ENCODE results near the gene FRG1.
"Not testable (repeated sequence)": the region's sequence is repeated elsewhere in the genome, so short reads cannot be mapped to it uniquely, and the experiment has no call there.

Gene FRG1

GRCh38 chr4:189941005-189941450 lies 356 bp downstream of the FRG1 start:
- no peak; the same call in 2 of the 3 replicates for ATAC-seq
- TF ChIP-seq SNAI2 (CRISPR knock-in tag; IDR thresholded peaks at IDR 0.05), result no peak
- TF ChIP-seq PATZ1 (CRISPR knock-in tag; IDR thresholded peaks at IDR 0.05; ENCODE audit: borderline replicate concordance), result no peak
- no peak for TF ChIP-seq TCF4 (CRISPR knock-in tag; IDR thresholded peaks at IDR 0.05; ENCODE audit: borderline replicate concordance)
- TF ChIP-seq TOX (CRISPR knock-in tag; IDR thresholded peaks at IDR 0.05; ENCODE audit: borderline replicate concordance), result no peak
- no peak for TF ChIP-seq ESRRG (CRISPR knock-in tag; IDR thresholded peaks at IDR 0.05)
- no peak for TF ChIP-seq CSDC2 (CRISPR knock-in tag; IDR thresholded peaks at IDR 0.05)
- TF ChIP-seq OSR1 (CRISPR knock-in tag; IDR thresholded peaks at IDR 0.05), result no peak
- no peak for TF ChIP-seq ZNF70 (CRISPR knock-in tag; IDR thresholded peaks at IDR 0.05)
- no peak for TF ChIP-seq CSRNP3 (CRISPR knock-in tag; IDR thresholded peaks at IDR 0.05)
- no peak for TF ChIP-seq ZFP3 (CRISPR knock-in tag; IDR thresholded peaks at IDR 0.05)
- TF ChIP-seq ZNF565 (CRISPR knock-in tag; conservative IDR thresholded peaks at IDR 0.05; ENCODE audit: low read depth), result no peak
- TF ChIP-seq ISL1 (CRISPR knock-in tag; IDR thresholded peaks at IDR 0.05), result no peak
- no peak for TF ChIP-seq PPARA (CRISPR knock-in tag; IDR thresholded peaks at IDR 0.05; ENCODE audit: borderline replicate concordance)
- no peak for TF ChIP-seq ARNTL (CRISPR knock-in tag; IDR thresholded peaks at IDR 0.05; ENCODE audit: borderline replicate concordance, low read depth)
- no peak for TF ChIP-seq ZNF8 (CRISPR knock-in tag; IDR thresholded peaks at IDR 0.05)
- no peak for TF ChIP-seq GLIS3 (CRISPR knock-in tag; IDR thresholded peaks at IDR 0.05)
- TF ChIP-seq CREB5 (CRISPR knock-in tag; IDR thresholded peaks at IDR 0.05; ENCODE audit: low read depth), result no peak
- no peak for TF ChIP-seq ZFP30 (CRISPR knock-in tag; IDR thresholded peaks at IDR 0.05)

GRCh38 chr4:189942412-189942811 lies 1.7 kb downstream of the FRG1 start:
- ATAC-seq, result not testable (repeated sequence)

- not testable (repeated sequence) for ATAC-seq
Measured at GRCh38 chr4:189944077-189944476, 3.4 kb downstream of the FRG1 start.

- ATAC-seq, result not testable (repeated sequence)
Measured at GRCh38 chr4:189946906-189947305, 6.2 kb downstream of the FRG1 start.

GRCh38 chr4:189948486-189948885 lies 7.8 kb downstream of the FRG1 start:
- ATAC-seq, result not testable (repeated sequence)

GRCh38 chr4:189969291-189969690 lies 28.6 kb downstream of the FRG1 start:
- not testable (repeated sequence) for ATAC-seq

GRCh38 chr4:189973646-189974045 lies 33.0 kb downstream of the FRG1 start:
- TF ChIP-seq TCF4 (CRISPR knock-in tag; IDR thresholded peaks at IDR 0.05; ENCODE audit: borderline replicate concordance) (no peak), CSDC2 (CRISPR knock-in tag; IDR thresholded peaks at IDR 0.05) (no peak), ESRRG (CRISPR knock-in tag; IDR thresholded peaks at IDR 0.05) (no peak), TSHZ2 (CRISPR knock-in tag; IDR thresholded peaks at IDR 0.05) (no peak), CREB5 (CRISPR knock-in tag; IDR thresholded peaks at IDR 0.05; ENCODE audit: low read depth) (no peak), ZNF70 (CRISPR knock-in tag; IDR thresholded peaks at IDR 0.05) (no peak), TOX (CRISPR knock-in tag; IDR thresholded peaks at IDR 0.05; ENCODE audit: borderline replicate concordance) (no peak), PATZ1 (CRISPR knock-in tag; IDR thresholded peaks at IDR 0.05; ENCODE audit: borderline replicate concordance) (no peak), GLIS3 (CRISPR knock-in tag; IDR thresholded peaks at IDR 0.05) (no peak)
- ATAC-seq, result no peak
